Activated CD8-positive, alpha-beta memory T cell treated with anti-CD3 and anti-CD28 coated beads, Interleukin-2, amount 50 U/mL, for 1 hour (primary cell): ENCODE measurements around the gene C12orf43.

ENCODE experiments used
- DNase-seq: peaks from one replicate; pipeline ENCODE4 v3.0.0-alpha.2; 2020; ENCODE audit errors: extremely low read depth

Gene C12orf43

DNA sequence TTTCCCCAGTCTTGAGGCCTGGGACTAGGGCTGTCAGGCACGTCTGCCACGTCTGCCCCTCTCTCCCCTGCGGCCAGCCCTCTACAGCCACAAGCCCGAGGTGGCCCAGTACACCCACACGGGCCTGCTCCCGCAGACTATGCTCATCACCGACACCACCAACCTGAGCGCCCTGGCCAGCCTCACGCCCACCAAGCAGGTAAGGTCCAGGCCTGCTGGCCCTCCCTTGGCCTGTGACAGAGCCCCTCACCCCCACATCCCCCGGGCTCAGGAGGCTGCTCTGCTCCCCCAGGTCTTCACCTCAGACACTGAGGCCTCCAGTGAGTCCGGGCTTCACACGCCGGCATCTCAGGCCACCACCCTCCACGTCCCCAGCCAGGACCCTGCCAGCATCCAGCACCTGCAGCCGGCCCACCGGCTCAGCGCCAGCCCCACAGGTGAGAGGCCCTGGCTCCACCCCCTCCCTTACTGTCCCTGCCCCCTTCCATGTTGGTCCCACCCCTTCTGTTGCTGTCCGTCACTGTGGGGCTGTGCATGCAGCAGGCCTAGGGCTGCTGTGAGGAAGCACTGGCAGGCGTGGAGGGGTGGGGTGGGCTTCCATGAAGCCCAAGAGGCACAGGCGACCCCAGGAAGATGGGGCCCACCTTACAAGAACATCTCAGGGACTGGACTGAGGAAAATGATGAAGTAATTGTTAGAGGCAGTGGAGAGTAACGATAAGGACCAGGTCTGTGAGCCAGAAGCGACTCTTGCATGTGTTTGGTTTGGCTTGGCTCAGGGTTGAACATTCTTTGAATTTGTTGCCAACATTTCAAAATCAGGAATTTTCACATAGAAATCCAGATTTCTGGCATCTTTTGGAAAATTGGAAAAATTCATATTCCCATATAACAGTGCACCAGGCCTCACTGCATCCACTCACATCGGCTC is 16.8 kb downstream of the C12orf43 start:
- no peak for DNase-seq

DNA sequence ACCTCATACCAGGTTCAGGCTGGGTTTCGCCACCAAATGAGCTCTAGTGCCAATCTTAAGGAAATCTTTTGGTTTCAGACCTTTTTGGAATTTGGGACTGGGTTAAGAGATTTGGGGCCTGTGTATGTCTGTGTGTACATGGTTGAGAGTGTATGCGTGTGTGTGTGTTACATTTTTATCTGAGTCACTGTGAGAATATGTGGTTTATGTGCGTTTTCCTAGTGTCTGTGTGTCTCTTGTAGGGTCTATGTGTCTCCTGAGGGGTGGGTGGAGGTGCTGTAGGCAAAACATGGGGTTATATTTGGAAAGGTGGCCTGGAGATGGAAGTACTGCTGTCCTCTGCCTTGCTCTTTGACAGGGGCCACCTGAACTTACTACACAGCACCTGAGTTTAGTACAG is 17.9 kb downstream of the C12orf43 start:
- no peak for DNase-seq

DNA sequence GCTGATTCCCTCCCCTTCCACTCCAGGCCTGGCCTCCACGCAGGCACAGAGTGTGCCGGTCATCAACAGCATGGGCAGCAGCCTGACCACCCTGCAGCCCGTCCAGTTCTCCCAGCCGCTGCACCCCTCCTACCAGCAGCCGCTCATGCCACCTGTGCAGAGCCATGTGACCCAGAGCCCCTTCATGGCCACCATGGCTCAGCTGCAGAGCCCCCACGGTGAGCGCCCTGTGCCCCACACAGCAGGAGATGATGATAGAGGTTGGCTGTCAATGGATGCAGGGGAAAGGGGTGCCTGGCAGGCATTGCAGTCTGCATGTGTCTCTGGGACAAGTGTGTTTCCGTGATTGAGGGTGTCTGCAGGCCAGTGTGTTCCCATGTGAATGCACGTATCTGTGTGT is 18.8 kb downstream of the C12orf43 start:
- no peak for DNase-seq

DNA sequence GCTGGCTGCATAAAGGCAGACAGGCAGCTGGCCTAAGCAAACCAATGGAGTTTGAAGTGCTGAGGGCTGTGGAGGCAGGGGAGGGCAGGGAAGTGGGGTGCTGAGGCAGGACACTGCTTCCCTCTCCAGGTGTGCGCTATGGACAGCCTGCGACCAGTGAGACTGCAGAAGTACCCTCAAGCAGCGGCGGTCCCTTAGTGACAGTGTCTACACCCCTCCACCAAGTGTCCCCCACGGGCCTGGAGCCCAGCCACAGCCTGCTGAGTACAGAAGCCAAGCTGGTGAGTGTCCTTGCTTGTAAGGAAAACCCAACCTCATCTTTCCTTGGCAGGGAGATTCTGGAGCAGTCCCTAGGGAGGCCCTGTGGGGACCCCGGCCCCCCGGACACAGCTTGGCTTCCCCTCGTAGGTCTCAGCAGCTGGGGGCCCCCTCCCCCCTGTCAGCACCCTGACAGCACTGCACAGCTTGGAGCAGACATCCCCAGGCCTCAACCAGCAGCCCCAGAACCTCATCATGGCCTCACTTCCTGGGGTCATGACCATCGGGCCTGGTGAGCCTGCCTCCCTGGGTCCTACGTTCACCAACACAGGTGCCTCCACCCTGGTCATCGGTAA is 20.0 kb downstream of the C12orf43 start:
- DNase-seq, result no peak

DNA sequence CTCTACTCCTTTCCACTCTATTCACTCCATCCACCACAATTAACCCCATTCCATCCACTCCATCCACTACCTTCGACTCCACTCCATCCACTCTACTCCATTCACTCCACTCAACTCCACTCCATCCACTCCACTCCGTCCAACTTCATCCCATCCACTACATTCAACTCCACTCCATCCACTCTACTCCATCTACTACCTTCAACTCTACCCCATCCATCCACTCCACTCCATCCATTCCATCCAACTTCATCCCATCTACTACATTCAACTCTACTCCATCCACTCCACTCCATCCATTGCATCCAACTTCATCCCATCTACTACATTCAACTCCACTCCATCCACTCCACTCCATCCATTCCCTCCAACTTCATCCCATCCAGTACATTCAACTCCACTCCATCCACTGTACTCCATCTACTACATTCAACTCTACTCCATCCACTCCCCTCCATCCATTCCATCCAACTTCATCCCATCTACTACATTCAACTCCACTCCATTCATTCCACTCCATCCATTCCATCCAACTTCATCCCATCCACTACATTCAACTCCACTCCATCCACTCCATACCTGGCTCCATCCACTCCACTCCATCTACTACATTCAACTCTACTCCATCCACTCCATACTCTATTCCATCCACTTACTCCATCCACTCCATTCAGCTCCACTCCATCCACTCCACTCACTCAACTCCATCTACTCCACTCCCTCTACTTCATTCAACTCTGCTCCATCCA is 21.5 kb downstream of the C12orf43 start:
- no peak for DNase-seq

DNA sequence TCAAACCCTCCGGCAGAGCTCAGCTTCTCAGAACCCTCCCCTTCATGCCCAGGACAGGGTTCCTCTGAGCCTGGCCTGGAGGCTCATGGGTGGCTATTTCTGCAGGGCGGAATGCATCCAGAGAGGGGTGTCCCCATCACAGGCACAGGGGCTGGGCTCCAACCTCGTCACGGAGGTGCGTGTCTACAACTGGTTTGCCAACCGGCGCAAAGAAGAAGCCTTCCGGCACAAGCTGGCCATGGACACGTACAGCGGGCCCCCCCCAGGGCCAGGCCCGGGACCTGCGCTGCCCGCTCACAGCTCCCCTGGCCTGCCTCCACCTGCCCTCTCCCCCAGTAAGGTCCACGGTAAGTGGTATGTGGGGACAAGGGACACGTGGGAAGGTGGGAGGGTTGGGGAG is 22.2 kb downstream of the C12orf43 start:
- no peak for DNase-seq

DNA sequence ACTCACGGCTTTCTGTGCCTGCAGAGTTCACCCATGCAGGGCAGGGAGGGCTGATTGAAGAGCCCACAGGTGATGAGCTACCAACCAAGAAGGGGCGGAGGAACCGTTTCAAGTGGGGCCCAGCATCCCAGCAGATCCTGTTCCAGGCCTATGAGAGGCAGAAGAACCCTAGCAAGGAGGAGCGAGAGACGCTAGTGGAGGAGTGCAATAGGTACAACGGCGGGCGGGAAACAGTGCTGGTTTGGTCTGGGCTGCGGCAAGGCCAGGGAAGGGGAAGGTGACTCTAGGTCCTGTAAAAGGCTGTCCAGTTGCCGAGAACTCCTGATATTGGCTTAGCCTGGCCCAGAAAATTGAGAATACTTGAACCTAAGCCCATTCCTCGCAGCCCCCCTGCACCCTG is 22.8 kb downstream of the C12orf43 start:
- DNase-seq, result no peak

DNA sequence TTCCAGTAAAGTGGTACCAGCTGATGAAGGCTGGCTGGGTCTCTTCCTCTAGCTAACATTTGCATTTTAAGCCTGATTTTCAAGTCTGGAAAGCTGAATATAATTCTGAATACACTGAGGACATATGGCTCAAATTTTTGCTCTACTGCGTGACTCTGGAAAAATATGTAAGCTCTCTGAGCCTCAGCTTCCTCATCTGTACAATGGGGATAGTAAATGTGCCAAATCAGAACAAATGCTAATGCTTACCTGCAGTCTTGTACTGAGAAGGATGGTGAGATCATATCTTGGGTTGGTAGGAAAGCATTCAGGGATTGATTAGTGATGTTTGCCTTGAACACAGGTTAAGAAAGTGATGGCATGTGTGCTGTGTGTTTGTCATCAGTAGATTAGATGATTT is 23.3 kb downstream of the C12orf43 start:
- DNase-seq, result no peak

DNA sequence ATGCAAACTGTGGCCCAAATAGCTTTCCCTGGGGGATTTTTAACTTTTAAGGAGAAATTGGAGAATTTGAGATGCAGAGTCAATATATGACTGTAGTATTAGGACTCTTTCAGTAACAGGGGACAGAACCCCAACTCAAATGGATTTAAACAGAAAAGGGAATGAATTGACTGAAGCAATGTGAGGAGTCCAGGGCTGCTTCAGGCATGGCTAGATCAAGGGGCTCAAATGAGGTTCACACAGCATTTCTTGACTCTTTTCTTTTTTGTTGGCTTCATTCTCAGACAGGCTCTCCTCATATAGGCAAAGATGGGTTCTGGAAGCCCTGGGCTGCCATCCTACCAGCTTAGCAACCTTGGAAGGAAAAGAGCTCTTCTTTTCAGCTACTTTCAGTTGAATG is 24.3 kb downstream of the C12orf43 start:
- DNase-seq, result no peak

DNA sequence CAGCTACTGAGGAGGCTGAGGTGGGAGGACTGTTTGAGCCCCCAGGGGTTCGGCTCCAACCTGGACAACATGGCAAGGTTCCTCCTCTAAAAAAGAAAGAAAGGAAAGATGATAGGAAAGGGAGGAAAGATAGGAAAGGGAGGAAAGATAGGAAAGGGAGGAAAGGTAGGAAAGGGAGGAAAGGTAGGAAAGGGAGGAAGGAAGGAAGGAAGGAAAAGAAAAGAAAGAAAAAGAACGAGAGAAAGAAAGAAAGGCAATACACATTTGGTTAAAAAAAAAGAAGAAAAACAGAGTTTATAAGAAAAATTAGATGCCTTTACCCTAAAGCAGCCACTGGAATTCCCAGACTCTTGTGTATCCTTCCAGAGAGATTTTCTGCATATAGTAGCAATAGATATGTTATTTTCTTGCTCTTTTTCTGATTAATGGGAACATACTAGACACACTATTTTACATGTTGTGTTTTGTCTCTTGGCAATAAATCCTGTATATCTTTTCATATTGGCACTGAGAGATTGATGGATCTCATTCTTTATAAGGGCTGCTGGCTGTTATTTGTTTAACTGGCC is 25.7 kb downstream of the C12orf43 start:
- no peak for DNase-seq

DNA sequence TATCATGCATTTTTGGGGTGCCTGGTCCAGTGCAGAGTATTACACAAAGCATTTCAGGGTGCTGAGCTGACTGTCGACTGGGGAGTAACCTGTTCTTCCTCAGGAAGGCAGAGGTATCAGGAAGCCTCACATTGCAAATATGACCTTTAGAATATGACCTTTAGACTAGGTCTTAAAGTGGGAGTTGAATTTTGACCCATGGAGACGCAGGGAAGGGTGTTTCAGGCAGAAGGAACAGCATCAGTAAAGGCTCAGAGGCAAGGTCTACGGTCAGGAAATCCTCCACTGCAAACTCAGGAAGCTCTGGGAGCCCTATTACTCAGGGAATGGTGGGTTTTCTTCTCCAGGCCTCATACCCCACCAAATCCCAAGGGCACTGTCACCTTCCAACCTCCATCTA is 26.6 kb downstream of the C12orf43 start:
- DNase-seq, result no peak

DNA sequence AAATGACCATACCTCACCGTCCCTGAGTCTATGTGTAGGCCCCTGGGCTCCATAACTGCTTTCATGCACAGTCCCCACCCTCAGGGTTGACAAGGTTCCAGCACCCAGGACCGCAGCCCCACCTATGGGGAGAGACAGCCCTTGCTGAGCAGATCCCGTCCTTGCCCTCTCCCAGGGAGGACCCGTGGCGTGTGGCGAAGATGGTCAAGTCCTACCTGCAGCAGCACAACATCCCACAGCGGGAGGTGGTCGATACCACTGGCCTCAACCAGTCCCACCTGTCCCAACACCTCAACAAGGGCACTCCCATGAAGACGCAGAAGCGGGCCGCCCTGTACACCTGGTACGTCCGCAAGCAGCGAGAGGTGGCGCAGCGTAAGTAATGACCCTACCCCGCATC is 27.6 kb downstream of the C12orf43 start:
- DNase-seq, result no peak

DNA sequence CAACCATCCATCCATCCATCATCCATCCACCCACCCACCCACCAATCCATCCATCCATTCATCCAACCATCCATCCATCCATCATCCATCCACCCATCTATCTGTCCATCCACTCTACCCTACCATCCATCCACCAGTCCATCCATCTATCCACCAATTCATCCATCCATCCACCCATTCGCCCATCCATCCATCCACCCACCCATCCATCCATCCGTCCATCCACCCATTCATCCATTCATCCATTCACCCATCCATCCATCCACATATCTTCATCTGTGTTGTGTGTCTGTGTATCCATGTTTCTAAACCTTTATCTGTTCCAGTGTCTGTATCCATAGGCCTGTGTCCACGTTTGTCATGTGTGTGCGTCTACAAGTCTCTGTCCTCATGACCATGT is 28.1 kb downstream of the C12orf43 start:
- DNase-seq, result no peak

DNA sequence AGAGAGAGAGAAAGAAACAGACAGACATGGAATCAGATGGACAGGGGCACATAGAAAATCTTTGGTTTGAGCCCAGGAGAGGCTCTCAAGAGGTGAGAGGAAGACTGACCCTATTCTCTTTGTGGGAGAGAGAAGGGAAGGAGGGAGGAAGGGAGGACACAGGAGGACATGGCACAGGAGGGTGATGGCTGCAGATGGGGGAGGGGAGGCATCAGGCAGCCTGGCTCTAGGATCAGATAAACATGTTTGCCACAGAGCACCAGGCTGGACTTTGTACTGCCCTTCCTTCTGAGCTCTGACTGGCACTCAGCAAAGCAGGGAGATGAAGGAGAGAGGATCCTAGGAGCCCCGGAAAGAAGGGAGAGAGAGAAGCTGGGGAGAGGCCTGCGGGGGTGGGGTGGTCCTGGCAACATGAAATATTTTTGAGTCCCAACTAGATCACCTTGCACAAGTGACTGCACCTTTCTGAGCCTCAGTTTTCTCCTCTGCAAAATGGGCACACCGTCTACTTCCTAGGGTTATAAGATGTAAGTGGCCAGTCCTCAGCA is 31.9 kb downstream of the C12orf43 start:
- DNase-seq, result no peak

DNA sequence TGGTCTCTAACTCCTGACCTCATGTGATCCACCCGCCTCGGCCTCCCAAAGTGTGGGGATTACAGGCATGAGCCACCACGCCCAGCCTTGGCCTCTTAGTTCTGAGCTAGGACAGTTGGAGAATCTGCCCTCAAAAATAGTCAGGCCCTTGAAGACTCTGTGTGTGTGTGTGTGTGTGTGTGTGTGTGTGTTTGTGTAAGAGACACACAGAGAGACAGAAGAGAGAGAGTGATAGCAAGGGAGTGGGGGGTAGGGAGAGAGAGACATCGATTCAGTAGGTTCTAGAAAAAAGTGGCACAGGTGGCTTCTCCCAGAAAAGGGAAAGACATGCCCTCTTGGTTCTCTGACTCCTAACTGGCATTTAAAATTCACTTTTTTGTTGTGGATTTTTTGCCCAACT is 32.5 kb downstream of the C12orf43 start:
- no peak for DNase-seq

DNA sequence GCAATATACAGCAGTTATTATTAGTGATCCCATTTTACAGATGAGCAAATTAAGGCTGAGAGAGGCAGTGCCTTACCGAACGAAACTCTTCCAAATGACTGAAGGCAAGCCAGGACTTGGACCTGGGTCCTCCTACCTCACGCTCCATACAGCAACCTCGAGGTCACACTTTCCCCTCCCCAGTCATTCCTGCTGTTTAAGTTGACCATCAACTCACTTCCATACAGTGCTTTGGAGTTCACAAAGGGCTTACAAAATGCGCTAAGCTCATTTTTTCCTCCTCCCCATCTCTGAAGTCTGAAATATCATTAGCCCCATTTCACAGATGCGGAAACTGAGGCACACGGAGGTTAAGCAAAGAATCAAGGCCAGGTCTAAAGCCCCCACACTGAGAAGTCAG is 33.6 kb downstream of the C12orf43 start:
- DNase-seq, result no peak

DNA sequence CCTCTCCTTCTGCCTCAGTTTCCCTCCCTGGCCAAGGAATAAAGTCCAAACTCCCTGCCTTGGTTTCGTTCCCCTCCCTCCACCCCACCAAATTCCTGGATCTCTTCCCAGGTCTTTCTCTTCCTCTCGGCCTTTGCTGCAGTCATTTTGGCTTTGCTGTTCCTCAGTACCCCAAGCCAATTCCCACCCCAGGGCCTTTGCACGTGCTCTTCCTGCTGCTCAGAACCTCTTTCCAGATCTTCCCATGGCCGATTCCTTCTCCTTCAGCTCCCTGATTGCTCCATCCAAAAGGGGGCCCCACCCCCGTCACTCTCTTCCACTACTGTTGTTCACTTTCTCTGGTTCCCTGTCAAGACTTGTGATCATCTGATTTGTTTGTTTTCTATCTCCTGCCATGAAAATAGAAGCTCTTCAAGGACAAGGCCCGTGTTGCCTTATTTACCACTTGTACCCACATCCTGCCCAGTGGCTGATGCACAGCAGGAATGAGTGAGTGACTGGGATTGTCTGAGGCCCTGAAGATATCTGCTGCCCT is 34.8 kb downstream of the C12orf43 start:
- no peak for DNase-seq

DNA sequence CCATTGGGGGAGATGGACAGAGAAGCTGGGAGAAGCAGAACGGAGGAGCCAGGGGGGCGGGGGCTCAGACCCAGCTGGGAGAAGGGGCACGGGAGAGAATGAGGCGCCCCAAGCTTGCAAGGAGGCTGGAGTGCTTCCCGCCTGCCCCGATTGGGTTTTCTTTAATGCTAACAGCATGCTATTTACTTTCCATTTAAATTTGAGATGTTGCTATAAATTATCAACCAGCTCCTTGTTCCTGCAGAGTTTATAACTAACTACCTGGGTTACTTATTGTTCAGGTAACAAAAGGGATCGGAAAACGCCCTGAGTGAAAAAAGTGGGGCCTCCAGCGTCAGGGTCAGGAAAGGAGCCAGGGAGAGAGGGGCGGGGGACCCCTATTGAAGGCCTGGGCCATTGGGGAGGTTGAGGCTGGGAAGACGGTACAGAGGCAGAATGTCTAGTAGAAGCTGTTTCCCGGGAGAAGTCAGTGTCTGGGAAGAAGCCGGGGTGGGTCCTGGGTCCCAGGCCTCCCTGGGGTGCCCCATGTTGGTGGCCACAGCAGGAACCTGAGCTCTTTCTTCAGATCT is 35.4 kb downstream of the C12orf43 start:
- DNase-seq, result no peak

DNA sequence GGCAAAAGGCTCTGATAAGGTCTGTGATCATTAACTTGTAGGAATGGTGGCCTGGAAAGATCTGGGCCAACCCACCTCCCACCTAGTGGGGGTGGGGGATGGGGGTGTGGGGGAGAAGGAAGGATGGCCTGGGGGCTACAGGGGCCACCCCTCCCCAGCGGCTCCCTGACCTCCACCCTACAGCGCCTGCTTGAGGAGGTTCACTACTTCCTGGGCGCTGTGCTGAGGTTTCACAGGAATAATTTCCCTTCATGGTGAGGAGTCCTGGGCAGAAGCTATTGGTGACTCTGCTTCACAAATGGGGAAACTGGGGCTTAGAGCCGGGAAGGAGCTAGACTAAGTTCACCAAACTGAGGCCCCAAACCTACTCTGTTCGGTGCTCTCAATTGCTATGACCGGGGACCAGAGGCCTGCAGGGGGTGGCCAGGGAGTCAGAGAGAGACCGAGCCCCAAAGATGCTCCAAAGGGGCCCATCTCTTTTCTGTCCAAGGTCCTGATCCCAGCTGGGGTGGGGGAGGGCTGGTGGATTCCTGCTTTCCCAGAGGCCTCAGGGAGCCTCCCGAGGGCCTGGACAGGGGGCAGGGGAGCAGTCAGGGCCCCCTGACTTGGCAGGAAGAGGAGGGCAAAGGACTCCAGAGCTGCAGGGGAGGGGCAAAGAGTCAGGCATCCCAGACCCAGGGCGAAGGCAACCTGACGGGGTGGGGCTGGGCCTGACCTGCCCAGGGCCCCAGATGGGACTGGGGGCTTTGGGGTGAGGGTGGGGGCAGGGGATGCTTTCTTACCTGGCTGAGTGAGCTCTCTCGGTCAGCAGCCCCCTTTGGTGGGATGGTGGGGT is 36.2 kb downstream of the C12orf43 start:
- no peak for DNase-seq

DNA sequence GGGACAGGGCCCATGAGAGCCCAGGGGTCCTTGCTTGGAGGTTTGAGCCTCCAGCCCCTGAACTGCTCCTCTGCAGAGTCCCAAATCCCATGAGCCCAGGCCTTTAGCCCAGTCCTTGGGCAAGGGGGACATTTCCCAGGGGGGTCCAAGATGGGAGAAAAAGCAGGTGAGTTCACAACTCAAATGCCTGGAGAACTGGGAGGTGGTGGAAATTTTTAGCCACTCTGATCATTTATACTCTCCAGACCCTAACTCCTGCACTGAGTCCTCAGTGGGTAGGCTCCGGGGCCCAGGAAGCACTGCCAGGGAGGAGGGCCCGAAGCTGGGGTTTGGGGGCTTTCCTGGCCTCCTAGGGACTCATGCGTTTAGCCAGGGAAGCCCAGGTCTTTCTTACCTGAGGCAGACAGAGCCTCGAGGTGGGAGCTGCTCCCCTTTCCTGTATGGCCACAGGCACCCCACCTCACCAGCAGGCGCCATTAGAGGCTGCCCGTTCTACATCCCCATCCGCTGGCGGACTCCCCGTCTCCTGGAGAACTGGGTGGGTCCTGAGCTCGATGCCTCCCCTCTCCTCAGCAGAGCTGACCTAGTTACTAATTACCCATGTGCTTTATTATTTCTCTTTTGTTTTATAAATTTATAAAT is 36.9 kb downstream of the C12orf43 start:
- no peak for DNase-seq
